Mammary epithelial cell (primary cell): ENCODE data around the gene CPLX4.

Experiments used
- CTCF ChIP-seq, 2 donors: IDR thresholded peaks in 1 of 2; conservative IDR thresholded peaks in 1 of 2; 2 replicates each; pipeline ENCODE4 v1.5.1; 2011 to 2012; ENCODE audit warnings: inconsistent platforms in 2 of 2, low read length in 2 of 2, mild to moderate bottlenecking in 2 of 2, control low read depth in 1 of 2, low read depth in 1 of 2; ENCODE audit not compliant: insufficient read depth in 1 of 2; ENCODE audit errors: extremely low read depth in 1 of 2
- EZH2 ChIP-seq: IDR thresholded peaks from 2 replicates; pipeline ENCODE4 v1.6.1; 2012; ENCODE audit warnings: low read length, inconsistent platforms, borderline replicate concordance

- TF ChIP-seq CTCF (conservative IDR thresholded peaks at IDR 0.05 in 1 of 2, IDR thresholded peaks at IDR 0.05 in 1 of 2; ENCODE audit: extremely low read depth in 1 of 2, insufficient read depth in 1 of 2, low read depth in 1 of 2, low read length in 2 of 2): no peak
- no peak for TF ChIP-seq EZH2
These were observed 21.9 kb upstream of the CPLX4 start for GRCh38 chr18:59340312-59340711.
